PC-3 (cell line): ENCODE measurements around the gene NDUFAF2.

ENCODE experiments used
- EZH2phosphoT487 ChIP-seq: fragments of 300-600 bp; sonication (generic); IDR thresholded peaks from 2 replicates; pipeline ENCODE4 v1.6.1; 2018; ENCODE audit warnings: mild to moderate bottlenecking, antibody characterized with exemption, low read length, borderline replicate concordance
- TF ChIP-seq, protein P1 (sequence below): fragments of 300-600 bp; sonication (generic); conservative IDR thresholded peaks from 2 replicates; pipeline ENCODE4 v1.5.1; 2017; ENCODE audit warnings: antibody characterized with exemption, low read depth, mild to moderate bottlenecking, low read length

- TF ChIP-seq, protein P1, sequence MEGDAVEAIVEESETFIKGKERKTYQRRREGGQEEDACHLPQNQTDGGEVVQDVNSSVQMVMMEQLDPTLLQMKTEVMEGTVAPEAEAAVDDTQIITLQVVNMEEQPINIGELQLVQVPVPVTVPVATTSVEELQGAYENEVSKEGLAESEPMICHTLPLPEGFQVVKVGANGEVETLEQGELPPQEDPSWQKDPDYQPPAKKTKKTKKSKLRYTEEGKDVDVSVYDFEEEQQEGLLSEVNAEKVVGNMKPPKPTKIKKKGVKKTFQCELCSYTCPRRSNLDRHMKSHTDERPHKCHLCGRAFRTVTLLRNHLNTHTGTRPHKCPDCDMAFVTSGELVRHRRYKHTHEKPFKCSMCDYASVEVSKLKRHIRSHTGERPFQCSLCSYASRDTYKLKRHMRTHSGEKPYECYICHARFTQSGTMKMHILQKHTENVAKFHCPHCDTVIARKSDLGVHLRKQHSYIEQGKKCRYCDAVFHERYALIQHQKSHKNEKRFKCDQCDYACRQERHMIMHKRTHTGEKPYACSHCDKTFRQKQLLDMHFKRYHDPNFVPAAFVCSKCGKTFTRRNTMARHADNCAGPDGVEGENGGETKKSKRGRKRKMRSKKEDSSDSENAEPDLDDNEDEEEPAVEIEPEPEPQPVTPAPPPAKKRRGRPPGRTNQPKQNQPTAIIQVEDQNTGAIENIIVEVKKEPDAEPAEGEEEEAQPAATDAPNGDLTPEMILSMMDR = no peak
- no peak for TF ChIP-seq EZH2phosphoT487
These were observed 44.8 kb downstream of the NDUFAF2 start for GRCh38 chr5:60989790-60990189.
